Adrenal gland (tissue), 5 donors: ENCODE data around the gene TDRD12.

Source experiments
- CTCF ChIP-seq, 6 experiments: fragments of 450-650 bp in 4 of 6; fragments of 200-600 bp in 2 of 6; sonication (generic) in 1 of 6; IDR thresholded peaks; 1 replicate in 5 of 6; 2 replicates in 1 of 6; pipeline versions ENCODE4 v1.5.1 to v1.8.0; 2016 to 2021; ENCODE audit warnings: antibody characterized with exemption in 6 of 6, mild to moderate bottlenecking in 2 of 6, moderate library complexity in 1 of 6
- POLR2A ChIP-seq, 2 donors: fragments of 450-650 bp; IDR thresholded peaks; one replicate each; pipeline ENCODE4 v1.6.1; 2017; ENCODE audit warnings: antibody characterized with exemption in 2 of 2, mild to moderate bottlenecking in 2 of 2, moderate library complexity in 1 of 2
- donor health status: DM: no; HTN: no; CAD: no.

GRCh38 chr19:32680986-32681385, 38.6 kb upstream of the TDRD12 start:
- TF ChIP-seq CTCF (IDR thresholded peaks at IDR 0.05) (no peak), POLR2A (IDR thresholded peaks at IDR 0.05) (no peak)
